SU-DHL-6 (cell line): ENCODE data around the gene GCNT3.

Experiments
- CTCF ChIP-seq: fragments of 200-600 bp; sonication (generic); IDR thresholded peaks from one replicate; pipeline ENCODE4 v1.5.1; 2017; ENCODE audit warnings: antibody characterized with exemption, mild to moderate bottlenecking, low read length, moderate library complexity; ENCODE audit not compliant: insufficient read depth, poor library complexity, severe bottlenecking
- EZH2phosphoT487 ChIP-seq: fragments of 200-600 bp; sonication (generic), shearing (Covaris generic); conservative IDR thresholded peaks from 2 replicates; pipeline ENCODE4 v1.6.1; 2018; ENCODE audit warnings: mild to moderate bottlenecking, antibody characterized with exemption, low read length, moderate library complexity, mixed read lengths

- TF ChIP-seq CTCF (no peak), EZH2phosphoT487 (no peak)
Observed at GRCh38 chr15:59644756-59645155, 33.2 kb downstream of the GCNT3 start.
